ENCODE data around the gene SLC43A3. TPM values are rescaled to one million over a fixed set of nuclear protein-coding genes. Genes with fewer than 3 reads are reported as not detected.

Gene SLC43A3
- total RNA-seq, 2 experiments from 2014 or later, result 98.2 to 104 TPM

DNA sequence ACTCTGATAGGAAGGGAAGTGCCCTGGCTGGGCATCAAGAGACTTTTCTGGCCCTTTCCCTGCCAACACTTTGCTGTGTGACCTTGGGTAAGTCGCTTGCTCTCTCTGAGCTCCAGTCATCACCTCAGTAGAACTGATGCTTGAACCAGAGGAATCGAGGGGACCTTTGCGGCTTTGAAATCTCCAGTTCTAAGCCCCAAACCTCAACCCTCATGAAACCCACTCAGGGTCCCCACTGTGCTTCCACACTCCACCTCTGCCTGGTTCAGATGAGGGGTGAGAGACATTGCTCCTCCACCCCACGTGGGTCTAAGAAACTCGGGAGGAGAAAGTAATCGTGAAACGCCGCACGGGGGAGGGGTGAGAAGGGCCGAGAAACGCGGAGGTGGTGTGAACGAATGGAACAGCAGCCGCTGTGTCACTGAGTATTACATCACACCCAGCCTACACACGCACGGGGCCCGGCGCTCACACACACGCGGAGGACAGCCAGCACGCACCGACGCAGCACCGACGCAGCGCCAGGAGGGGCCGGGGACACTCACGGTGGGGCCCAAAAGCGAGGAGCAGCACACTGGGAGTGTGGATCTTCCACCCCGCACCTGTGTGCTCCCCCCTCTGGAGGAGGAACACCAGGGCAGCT is 37.7 kb upstream of the SLC43A3 start:
- CTCF ChIA-PET, result no interaction called here

DNA sequence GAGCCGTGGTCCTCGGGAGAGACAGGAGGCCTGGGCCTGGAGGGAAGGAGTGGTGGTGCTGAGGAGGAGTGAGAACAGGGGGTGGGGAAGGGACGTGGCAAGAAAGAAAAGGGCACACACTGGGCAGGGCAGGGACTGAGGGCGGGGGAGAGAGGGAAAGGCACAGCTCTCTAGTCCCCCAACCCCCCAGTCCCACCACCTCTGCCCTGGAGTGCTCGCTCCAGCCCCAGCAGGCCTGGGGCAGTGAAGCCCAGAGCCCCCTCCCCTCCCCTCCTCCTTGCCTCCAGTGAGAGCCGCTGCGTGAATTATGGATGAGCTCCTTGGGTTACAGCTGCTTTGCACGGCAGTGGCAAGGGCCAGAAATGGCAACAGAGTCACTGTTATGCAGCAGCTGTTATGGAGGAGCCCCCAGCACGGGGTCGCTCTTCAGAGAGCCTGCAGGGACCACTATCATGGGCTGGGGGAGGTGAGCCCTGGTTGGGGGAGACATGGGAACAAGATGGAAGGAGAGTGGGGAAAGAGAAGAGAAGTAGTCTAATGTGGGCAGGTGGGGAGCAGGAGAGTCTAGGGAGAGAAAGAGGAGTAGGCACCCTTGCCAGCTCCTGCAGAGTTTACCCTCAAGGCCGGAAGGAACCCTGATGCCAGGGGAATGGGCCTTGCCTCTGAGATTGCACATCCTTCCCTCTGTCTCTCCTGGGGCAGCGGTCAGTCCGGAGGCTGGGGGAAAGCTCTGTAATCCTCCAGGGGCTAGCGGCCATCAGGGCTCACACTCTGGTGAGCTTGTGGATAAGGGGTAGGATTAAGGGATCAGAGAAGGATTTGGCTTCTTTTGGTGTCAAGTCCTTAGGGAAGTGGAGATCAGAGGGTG is 37.0 kb upstream of the SLC43A3 start:
- Mint-ChIP-seq H3K4me1 (peaks cover 18% of the 10 kb centered on the region), H3K9me3 (no peaks in the 10 kb centered on the region), H3K27me3 (peaks cover 36% of the 10 kb centered on the region), H3K36me3 (ENCODE audit: low read depth) (no peaks in the 10 kb centered on the region), H3K4me3 (no peak overlapping the region), H3K27ac (no peak overlapping the region)
- ChIA-PET CTCF (interaction anchor here (1.6 kb wide), 1 partner anchor 9 kb away, joined by 4 read pairs; no protein-coding TSS in a partner anchor), POLR2A (no interaction called here)
- DNase-seq, result no peak

More for the DNA sequence above, 37.7 kb upstream of the SLC43A3 start:
- Mint-ChIP-seq H3K27ac (no peak overlapping the region), H3K27me3 (peaks cover 30% of the 10 kb centered on the region), H3K9me3 (no peaks in the 10 kb centered on the region), H3K4me3 (no peak overlapping the region), H3K4me1 (peaks cover 13% of the 10 kb centered on the region), H3K36me3 (ENCODE audit: low read depth) (no peaks in the 10 kb centered on the region)
- POLR2A ChIA-PET, result no interaction called here
- no peak for DNase-seq

DNA sequence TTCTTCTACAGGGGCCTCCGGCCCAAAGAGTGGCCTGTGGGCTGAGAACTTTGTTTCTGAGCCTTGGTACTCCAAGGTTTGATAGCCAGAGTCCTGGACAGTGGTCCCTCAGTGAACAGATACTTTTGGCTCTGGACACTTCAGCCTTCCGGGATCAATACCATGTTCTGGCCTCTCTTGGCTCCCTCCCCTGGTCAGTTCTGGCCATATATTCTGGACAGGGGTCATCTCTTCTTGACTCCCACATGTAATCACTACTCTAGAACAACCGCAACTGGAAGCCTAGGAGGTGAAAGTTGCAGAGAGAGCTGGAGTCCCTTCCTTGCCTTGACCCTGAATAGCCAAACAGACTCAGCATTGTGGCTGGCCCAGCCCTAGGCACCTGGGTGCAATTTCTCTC is 35.7 kb upstream of the SLC43A3 start:
- POLR2A ChIA-PET, result no interaction called here
- CTCF ChIA-PET, result interaction anchor here (0.8 to 1.6 kb wide), 3 partner anchors 10 to 119 kb away, joined by 3 to 4 read pairs (median 3); no protein-coding TSS in a partner anchor
- peaks cover 45% of the 10 kb centered on the region for H3K27me3 Mint-ChIP-seq
- no peak overlapping the region for H3K27ac Mint-ChIP-seq
- H3K9me3 Mint-ChIP-seq, result no peaks in the 10 kb centered on the region
- DNase-seq, result no peak
- H3K4me3 Mint-ChIP-seq, result no peak overlapping the region
- no peaks in the 10 kb centered on the region for H3K36me3 Mint-ChIP-seq (ENCODE audit: low read depth)
- peaks cover 29% of the 10 kb centered on the region for H3K4me1 Mint-ChIP-seq

DNA sequence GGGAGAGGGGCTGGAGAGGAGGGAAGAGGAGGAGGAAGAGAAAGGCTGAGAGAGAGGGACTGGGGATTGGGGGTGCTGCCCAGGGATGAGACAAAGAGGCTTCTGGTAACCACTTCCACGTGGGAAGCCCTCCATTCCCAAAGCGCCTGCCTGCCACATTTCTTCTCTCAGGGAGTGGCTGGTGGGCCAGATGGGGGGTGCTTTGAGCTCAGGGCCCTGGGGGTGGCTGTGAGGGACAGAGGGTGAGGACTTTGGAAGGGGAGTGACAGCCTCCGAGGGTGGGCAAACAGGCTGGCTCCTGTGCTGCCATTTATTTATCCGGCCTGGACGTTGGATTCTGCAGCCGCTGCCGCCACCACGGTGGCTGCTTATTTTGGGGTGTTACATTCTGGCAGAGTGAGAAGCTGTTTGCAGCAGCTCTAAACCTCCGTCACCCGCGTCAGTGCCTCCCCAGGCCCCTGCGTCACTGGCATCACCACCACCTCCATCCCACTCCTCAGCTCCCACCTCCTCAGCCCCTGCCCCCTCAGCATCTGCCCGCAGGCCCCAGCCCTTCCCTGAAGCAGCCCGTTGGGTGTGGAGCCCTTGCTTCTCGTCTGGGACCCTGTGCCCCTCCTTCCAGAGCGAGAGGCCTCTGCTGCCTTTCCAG is 35.0 kb upstream of the SLC43A3 start:
- POLR2A ChIA-PET, result no interaction called here
- DNase-seq, result no peak
- H3K36me3 Mint-ChIP-seq (ENCODE audit: low read depth), result no peaks in the 10 kb centered on the region
- no peaks in the 10 kb centered on the region for H3K9me3 Mint-ChIP-seq
- H3K27me3 Mint-ChIP-seq, result peaks cover 49% of the 10 kb centered on the region
- CTCF ChIA-PET, result interaction anchor here (1.3 to 2.1 kb wide), 2 partner anchors 11 to 118 kb away, joined by 3 to 8 read pairs; no protein-coding TSS in a partner anchor
- no peak overlapping the region for H3K4me3 Mint-ChIP-seq
- no peak overlapping the region for H3K27ac Mint-ChIP-seq
- H3K4me1 Mint-ChIP-seq, result peaks cover 33% of the 10 kb centered on the region

DNA sequence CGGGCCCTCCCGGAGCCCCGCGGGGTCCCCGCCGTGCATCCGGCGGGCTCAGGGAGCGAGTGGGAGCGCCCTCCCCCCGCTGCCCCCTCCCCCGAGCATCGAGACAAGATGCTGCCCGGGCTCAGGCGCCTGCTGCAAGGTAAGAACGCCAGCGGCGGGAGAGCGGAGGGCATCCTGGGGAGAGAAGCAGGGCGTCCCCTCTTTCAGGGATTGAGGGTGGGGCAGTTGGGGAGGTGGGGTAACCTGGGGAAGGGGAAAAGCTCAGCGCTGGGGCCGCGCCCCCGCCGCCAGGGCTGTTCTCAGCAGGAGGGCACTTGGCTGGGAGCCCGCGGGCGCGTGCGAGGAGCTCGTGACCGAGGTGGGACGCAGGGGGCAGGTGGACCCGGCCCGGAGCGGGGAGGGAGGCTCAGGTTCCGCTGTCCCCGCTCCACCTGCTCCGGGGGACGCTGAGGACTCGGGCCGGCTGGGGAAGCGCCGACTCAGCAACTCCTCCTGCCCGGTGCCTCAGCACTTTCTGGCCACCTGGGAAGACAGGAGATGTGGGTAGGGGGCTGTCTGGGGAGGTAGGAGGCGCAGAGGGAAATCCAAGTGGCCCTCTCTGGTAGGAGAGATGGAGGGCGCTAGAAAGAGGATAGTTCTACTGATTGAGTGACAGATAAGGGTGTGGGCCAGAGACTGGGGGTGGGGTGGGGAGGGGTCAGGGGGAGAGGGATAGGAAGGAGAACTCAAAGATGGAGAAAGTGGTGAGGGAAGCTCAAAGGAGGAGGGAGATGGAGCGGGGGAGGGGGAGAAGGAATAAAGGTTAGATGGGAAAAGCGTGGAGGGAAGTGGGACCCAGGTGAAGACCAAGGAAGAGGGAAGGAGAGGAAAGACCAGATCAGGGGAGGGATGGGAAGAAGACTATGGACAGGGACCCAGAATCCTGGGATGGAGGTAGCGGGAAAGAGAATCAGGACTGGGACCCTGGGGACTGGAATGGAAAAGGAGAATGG is 34.1 kb upstream of the SLC43A3 start:
- Mint-ChIP-seq H3K27ac (no peak overlapping the region), H3K9me3 (no peaks in the 10 kb centered on the region), H3K4me3 (no peak overlapping the region), H3K27me3 (peaks cover 50% of the 10 kb centered on the region), H3K36me3 (ENCODE audit: low read depth) (no peaks in the 10 kb centered on the region), H3K4me1 (peaks cover 33% of the 10 kb centered on the region)
- DNase-seq, result no peak
- CTCF ChIA-PET, result interaction anchor here (1.0 to 2.1 kb wide), 13 partner anchors 12 to 180 kb away, joined by 3 to 11 read pairs (median 3); partner anchors contain the start of gene SLC43A1
- POLR2A ChIA-PET, result no interaction called here

DNA sequence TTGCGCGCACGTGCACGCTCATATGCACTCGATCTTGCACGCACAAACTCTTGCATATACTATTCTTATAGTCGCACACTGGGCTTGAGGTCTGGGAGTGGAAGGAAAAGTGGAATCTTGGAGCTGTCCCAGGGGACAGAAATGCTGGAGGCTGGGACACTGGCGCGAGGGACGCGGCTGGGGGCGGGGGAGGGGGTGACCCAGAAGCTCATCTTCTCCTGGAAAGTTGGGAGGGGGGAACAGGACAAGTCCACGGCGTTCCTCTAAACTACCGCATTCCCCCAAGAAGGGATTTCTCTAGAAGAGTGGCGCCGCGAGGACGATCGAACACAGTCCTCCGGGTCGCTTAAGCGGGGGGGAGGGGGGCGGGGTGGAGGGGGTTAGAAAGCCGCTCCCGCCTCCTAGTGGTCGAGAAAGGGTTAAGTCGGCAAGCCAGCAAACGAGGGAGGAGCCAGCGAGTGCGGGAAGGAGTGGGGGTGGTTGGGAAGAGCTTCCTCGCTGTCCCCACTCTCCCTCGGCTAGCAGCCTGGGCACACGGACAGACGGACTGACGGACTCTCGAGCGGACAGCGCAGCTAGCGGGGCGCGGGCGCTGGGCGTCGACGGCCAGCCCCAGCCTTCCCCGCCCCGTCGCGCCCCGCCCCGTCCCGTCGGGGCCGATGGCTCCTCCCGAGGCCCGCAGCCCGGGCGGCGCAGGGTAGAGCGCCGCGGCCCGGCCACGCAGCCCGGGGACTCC is 33.3 kb upstream of the SLC43A3 start, which contains the start of gene RTN4RL2:
TSS of gene RTN4RL2 (plus strand) at position 507 of the 736 bp plus-strand sequence. CDS start 338 bp downstream, outside the sequence.
- Mint-ChIP-seq H3K27ac (no peak within 1 kb of the TSS), H3K4me1 (peaks cover 33% of the 10 kb centered on the region), H3K36me3 (ENCODE audit: low read depth) (no peaks in the 10 kb centered on the region), H3K27me3 (peaks cover 50% of the 10 kb centered on the region), H3K9me3 (no peaks in the 10 kb centered on the region), H3K4me3 (peak within 1 kb of the TSS; percentile 73)
- ChIA-PET POLR2A (interaction anchor here (0.7 kb wide), 1 partner anchor 65 kb away, joined by 3 read pairs; no protein-coding TSS in a partner anchor), CTCF (interaction anchor here (0.6 to 3.9 kb wide), 20 partner anchors 13 to 181 kb away, joined by 3 to 30 read pairs (median 3); partner anchors contain the start of genes SLC43A1 and SLC43A3)
- DNase-seq, result peak; percentile 55

DNA sequence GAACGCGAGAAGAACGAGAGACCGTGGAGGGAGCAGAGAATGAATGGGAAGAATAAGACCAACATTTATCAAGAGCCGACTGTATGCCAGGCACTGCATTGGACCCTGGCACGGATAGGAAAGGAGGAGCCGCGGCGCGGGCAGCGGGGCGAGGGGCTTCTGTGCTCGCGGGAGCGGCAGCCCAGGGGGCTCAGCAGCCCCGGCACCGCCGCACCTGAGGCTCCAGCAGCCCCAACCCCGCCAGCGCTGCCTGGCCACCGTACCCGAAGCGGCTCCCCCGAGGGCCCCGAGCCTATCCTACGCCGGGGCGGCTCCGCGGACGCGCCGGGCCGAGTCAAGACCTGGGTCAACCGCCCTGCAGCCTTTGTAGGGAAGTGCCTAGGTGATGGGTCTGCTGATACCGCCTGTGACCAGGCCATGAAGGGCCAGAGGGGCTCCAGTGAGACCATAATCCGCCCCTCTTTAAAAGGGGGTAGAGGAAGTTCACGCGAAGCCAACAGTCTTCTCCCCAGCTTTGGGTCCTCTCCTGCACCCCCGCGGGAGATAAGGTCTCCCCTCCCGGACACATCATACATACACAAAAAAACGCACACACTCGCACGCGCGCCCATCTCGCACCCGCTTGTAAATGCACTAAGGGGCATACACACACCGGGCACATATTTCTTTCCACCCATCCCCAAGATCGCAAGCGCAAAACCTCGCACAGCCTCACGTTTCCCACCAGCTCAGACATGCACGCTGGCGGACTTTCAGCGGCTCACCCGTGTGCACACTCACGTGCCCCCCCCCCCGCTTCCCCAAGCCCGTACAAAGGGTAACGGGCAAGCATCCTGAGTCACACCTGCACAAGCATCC is 32.5 kb upstream of the SLC43A3 start:
- Mint-ChIP-seq H3K4me3 (peak overlapping the region; percentile 61), H3K27me3 (peaks cover 52% of the 10 kb centered on the region), H3K36me3 (ENCODE audit: low read depth) (no peaks in the 10 kb centered on the region), H3K9me3 (no peaks in the 10 kb centered on the region), H3K4me1 (peaks cover 33% of the 10 kb centered on the region), H3K27ac (no peak overlapping the region)
- POLR2A ChIA-PET, result interaction anchor here (0.7 kb wide), 1 partner anchor 65 kb away, joined by 3 read pairs; no protein-coding TSS in a partner anchor
- DNase-seq, result no peak
- CTCF ChIA-PET, result interaction anchor here (0.6 to 3.9 kb wide), 23 partner anchors 12 to 181 kb away, joined by 3 to 30 read pairs (median 4); partner anchors contain the start of genes SLC43A1 and SLC43A3

DNA sequence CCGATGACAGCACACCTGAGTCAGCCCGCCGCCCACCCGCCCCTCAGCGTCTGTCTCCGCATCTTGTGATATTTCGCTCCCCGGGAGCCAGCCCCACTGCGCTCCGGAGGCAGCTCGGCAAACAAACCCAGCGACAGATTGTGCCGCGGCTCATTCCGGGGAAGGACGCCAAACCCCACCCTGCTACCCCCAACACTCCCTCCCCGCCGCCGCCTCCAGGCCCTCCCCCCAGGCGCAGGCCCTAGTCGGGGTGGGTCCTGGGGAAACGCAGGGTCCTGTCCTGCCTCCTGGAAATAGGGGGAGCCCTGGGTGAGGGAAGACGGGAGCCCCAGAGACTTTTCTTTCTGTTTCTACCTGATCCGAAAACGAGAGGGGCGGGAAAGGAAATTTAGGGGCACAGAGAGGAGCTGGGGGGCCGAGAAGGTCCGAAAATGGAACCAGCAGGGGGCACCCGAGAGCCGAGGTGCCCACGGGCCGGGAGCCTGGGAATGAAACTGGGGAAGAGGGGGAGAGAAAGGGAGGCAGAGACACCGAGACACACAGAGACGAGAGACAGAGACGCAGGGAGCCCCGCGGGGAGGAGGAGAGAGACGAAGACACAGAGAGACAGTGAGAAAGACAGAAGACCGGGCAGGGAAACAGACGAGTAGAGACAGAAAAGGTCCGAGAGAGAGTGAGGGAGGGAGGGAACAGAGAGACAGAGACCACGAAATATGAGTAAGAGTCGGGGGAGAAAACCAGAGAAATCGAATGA is 31.7 kb upstream of the SLC43A3 start:
- no peaks in the 10 kb centered on the region for H3K36me3 Mint-ChIP-seq (ENCODE audit: low read depth)
- no peaks in the 10 kb centered on the region for H3K9me3 Mint-ChIP-seq
- H3K27ac Mint-ChIP-seq, result no peak overlapping the region
- ChIA-PET POLR2A (no interaction called here), CTCF (interaction anchor here (0.6 to 3.9 kb wide), 24 partner anchors 13 to 140 kb away, joined by 3 to 30 read pairs (median 4); partner anchors contain the start of gene UBE2L6)
- H3K4me3 Mint-ChIP-seq, result peak overlapping the region; percentile 43
- peaks cover 52% of the 10 kb centered on the region for H3K27me3 Mint-ChIP-seq
- peak; percentile 38 for DNase-seq
- peaks cover 33% of the 10 kb centered on the region for H3K4me1 Mint-ChIP-seq

DNA sequence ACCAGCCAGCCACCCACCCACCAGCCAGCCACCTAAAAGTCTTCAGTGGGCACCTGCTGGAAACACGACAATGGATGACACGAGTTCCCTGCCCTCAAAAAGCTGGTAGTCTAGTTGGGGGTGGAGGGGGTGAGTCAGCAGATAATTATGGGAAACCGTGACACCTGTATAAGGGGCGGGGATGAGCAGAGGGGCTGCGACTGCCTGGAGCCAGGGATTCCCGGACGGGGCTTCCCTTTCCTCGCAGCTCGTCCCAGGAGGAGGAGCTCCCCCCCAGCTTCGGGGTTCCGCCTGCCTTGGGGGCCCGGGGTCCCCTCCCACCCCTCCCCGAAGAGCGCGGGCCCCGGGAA is 31.1 kb upstream of the SLC43A3 start:
- no peak overlapping the region for H3K4me3 Mint-ChIP-seq
- CTCF ChIA-PET, result interaction anchor here (0.6 to 3.9 kb wide), 29 partner anchors 14 to 186 kb away, joined by 3 to 30 read pairs (median 4); partner anchors contain the start of genes SLC43A1 and UBE2L6
- H3K9me3 Mint-ChIP-seq, result no peaks in the 10 kb centered on the region
- peaks cover 33% of the 10 kb centered on the region for H3K4me1 Mint-ChIP-seq
- no peak for DNase-seq
- peaks cover 53% of the 10 kb centered on the region for H3K27me3 Mint-ChIP-seq
- POLR2A ChIA-PET, result no interaction called here
- no peak overlapping the region for H3K27ac Mint-ChIP-seq
- H3K36me3 Mint-ChIP-seq (ENCODE audit: low read depth), result no peaks in the 10 kb centered on the region

DNA sequence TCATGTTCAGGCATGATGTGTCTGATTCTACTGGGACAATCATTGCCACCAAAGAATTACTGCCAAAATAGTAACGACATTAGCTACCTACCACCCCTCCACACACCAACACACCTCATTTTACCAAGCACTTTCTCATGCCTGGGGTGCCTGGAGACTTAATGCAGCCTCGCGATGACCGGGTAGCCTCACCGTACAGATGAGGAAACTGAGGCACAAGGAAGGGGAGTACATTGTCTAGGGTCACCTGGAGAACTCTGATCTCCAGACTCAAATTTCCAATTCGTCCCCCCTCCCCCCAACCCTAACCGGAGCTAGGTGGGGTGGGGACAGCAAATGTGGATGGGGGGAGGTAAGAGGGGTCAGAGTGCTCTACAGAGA is 30.7 kb upstream of the SLC43A3 start:
- ChIA-PET POLR2A (no interaction called here), CTCF (interaction anchor here (0.6 to 3.9 kb wide), 32 partner anchors 15 to 357 kb away, joined by 3 to 30 read pairs (median 4); partner anchors contain the start of genes SLC43A1 and UBE2L6)
- no peaks in the 10 kb centered on the region for H3K36me3 Mint-ChIP-seq (ENCODE audit: low read depth)
- H3K27ac Mint-ChIP-seq, result peak overlapping the region; percentile 44
- DNase-seq, result no peak
- H3K27me3 Mint-ChIP-seq, result peaks cover 53% of the 10 kb centered on the region
- peaks cover 29% of the 10 kb centered on the region for H3K4me1 Mint-ChIP-seq
- H3K4me3 Mint-ChIP-seq, result no peak overlapping the region
- H3K9me3 Mint-ChIP-seq, result no peaks in the 10 kb centered on the region
